ENCODE measurements around the gene CZIB.

The CZIB gene

DNA sequence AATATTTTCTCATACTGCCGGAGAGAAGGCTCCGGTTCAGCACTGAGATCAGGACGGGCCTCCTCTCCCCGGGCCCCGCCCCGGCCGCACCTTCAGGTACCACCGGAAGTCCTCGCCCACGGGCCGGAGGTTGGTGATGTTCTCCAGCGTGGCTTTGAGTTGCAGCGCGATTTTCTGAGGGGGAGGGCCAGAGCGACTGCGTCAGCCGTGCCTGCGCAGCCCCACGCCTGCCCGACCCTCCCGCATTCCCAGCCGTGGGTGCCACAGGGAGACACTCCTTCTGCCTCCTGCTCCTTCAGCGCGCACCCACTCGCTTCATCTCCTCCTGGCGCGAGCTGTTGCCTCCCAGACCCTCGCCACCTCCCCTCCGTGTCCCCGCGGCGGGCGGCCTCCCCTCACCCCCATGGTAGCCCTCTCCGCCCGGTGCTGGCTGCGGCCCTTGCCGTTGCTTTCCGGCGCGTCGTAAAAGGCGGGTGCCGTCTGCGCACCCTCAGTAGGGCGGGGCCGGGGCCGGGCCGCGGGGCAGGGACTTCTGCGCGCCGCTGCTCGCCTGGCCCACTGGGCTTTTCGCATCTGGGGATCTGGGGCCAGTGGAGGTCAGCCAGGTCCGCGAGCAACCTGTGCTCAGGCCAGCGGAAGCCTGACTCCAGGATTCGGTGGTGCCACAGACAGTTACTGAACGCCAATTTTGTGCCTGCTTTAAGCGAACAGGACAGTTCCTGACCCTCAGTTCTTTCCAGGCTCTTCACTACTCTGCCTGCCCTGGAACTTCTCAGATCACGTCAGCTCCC lies at the start of gene CZIB:
Gene CZIB, minus strand, starts transcription at position 464 of the 791 bp plus-strand sequence. Its CDS starts 59 bp downstream, at position 405.
- DNase-seq = peak; percentile 96

DNA sequence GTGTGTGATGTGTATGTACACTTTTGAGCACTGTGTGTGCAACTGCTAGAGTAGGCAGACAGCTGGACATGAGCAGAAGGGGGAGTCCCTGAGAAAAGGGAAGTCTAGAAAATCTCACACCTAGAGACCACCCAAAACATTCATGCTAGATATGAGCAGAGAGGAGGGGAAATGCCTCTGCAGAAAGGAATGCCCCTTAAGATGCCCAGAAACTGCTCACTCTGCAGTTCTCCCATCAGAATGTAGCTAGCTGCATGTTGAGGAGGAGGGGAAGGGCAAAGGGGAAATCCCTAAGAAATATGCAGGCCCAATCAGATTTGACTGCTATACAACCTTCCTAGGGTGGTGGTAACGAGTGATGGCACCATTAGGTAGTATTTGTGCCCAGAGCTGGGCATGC lies 49.7 kb upstream of the CZIB start:
- DNase-seq = no peak

DNA sequence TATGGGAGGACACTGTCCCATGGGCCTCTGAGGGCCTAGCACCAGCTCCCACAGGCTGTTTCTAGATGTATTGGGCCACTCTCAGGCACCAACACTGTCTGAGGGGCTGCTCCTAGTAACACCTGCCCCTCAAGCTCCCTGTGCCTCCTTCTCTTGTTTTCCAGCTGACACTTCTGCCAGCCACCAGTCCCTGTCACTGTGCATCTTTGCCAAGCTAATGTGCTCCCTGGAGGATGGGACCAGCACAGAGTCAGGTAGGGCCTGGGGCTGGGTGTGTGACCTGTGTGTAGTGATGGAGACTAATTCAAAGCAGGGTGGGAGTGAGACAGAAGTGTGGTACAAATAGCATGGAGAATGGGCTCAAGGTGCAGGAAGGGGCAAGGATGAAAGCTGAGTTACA lies 47.3 kb upstream of the CZIB start:
- no peak for DNase-seq

DNA sequence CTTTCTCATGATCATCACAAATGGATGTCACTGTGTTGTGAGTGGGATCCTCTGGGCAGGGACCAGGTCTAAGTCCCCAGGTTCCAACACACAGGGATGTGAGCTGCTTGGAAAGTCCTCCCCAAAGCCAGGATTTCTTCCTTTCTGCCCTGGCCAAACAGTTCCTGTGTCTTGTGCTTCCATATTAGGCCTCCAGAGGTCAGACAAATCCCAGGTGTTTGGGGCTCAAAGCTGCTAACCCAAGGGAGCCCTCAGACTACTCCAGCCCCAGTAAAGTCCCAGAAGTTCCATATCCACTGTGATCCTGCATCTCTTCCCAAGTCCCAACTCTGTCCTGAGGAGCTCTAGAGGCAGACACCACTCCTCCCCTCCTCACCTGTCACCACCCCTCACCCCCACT lies 45.6 kb upstream of the CZIB start:
- DNase-seq = no peak

DNA sequence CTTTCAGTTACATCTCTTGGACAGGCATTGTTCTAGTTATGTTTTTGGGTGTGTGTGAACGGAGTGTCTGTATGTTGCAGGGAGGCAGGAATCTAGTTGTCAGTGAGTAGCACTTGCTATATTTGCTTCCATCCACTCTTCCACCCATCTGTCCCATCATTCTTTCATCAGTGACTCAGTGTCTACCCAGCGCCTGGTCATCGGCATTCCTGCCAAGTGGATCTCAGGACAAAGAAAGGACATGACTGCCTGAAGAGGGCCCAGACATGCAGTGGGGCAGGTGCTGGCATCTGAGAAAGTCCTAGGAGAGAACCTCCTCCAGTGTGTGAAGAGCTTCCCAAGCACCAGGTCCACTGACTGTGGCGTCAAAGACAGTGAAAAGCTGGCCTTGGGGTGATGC lies 45.1 kb upstream of the CZIB start:
- no peak for DNase-seq

DNA sequence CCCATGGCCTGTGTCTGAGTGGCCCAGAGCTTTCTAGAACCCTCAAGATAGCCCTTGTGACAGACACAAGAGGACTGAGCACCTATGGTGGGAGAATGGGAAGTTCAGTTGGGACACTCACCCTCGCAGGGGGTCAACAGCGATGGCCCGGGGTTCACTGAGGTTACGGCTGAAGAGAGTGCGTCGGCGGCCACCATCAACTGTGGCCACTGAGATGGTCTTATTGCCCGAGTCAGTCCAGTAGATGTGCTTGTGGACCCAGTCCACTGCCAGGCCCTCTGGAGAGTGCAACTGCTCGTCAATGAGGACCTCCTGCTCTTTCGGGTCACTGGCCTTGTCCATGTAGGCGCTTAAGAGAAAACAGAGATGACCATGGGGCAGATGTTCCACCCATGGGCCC lies 43.6 kb upstream of the CZIB start:
- no peak for DNase-seq

DNA sequence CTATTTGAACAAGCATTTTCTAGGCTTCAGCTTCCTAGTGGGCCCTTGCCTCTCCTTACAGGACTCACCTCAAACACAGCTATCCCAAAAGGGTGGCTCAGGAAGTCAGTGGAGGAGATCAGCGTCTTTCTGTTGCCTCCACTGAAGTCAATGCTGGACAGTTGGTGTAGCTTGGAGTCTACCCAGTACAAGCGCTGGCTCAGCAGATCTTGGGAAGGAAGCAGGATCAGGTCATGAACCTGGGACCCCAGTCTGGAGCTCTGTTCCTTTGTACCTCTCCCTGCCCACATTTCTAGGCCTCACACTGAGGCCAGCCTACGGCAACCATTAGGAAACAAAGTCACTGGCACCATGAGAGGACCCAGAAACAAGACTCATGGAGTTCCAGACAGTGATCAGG lies 41.6 kb upstream of the CZIB start:
- DNase-seq = no peak

DNA sequence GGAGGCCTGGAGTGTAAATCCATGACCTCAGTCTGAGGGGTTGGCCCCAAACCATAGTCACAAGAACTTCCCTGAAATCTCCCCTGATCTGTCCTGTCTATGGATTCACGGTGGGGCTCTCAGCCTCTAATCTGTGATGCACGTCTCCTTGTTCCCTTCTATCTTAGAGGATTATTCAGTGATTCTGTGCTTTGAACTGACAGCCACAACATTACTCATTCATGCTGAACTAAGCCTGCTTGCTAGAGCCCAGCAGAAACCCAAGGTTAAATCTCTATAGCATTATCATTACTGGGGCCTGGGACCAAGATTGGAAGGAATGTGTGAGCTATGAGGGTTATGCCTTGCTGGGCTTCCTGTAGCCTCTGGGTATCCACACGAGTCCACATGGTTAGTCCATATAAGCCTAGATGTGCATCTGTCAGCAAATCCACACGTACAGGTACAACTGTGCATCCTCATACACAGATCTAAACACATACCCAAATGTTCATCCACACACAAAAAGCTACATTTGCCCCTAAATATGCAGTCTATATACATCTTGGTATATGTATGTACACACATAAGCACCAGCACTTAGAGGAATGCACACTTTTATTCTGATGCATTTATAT lies 40.3 kb upstream of the CZIB start:
- DNase-seq = no peak

DNA sequence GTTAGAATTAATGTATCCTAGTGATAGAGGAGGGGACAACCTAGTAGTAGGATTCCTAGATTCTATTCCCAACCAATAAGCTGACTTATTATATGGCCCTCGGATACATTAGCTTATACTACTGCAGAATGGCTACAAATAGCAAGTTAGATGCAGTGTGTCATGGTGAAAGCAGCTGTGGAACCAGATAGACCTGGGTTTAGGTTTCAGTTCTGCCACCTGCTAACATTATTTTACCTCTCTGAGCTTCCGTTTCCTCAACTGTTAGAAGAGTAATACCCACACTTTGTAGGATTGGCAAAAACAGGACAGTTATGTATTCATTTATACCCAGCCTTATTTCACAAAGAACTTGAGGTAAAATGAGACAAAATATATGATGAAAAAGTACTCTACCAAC lies 39.5 kb upstream of the CZIB start:
- no peak for DNase-seq

DNA sequence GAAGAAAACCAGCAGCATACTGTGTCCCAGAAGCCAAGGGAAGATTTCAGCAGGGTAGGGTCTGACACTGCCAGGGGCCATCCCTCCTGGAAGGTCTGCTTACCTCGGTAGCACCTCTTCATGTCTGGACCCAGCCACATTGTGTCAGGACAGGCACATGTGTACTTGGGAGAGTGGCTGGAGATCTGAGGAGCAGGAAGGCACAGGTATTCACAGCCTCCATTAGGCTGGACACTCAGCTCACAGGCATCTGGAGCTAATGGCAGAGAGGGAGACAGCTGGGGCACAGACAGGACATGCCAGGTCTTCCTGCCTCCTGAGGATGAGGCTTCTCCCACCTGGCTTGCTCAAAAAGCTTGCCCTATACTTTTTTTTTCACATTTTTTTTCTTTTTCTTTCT lies 37.8 kb upstream of the CZIB start:
- DNase-seq = no peak

DNA sequence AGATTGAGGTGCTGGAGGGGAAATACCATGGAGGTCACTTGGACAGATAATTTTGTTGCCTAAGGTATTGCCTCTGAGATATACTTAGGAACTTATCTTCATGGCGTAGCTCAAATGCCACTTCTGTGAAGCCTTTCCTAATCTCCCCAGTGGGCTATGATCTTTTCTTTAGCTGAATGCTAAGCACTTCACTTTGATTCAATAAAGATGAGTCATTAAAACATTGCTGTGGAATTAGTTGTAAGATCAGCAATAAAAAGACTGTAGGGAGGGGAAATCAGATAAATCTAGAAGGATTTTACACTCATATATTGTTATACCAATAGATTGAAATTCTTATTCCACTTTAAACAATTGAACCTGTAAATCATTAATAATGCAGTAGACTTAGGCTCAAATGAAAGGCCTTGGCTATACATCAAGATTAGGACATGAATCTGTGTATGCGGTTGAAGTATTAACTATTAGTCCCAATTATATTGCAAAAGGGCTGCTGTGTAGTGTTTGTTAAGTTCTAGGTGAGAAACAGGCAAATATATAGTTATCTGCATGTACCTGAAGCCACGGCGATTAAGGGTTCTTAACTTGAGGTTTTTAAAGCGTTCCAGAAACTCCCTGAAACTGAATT lies 37.1 kb upstream of the CZIB start:
- no peak for DNase-seq

DNA sequence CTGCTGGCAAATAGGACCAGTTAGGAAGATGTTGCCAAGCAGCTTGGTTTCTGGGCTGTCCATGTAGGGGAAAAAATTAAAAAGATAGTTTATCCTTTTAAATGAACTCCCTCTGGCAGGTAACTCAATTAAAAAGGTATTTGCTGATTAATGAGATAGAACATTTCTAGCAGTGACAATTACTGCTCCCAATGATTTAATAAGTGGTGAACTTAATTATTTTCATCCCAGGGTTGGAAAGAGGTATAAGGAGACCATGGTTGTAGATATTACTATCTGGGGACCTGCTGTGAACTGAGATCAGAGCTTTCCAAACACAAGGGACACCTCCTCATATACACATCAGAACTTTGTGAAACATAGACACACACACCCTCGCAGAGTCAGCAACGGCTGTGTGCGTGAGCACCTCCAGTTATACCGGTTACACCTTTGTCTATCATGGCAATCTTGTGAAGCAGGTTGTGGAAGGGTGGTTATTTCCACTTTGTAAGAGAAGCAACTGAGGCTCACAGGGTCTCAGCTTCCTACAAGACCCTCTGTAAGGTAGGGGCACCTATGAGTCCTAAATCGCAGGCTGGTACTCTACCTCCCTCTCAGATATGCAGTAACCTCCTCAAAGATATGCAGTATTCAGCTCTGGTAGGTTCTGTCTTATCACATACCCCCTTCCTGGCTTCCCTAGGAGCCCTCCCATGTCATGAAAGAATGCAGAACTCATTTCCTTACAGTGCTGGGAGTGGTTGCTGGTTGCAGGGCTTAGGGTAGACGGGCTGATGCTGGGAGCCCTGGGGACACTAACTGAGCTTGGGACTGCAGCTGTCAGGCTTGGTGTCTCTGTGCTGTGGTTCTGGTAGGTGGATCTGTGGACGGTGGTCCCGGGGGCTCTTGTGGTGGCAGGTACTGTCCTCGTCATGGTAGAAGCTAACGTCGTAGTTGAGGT lies 36.3 kb upstream of the CZIB start:
- DNase-seq = no peak

DNA sequence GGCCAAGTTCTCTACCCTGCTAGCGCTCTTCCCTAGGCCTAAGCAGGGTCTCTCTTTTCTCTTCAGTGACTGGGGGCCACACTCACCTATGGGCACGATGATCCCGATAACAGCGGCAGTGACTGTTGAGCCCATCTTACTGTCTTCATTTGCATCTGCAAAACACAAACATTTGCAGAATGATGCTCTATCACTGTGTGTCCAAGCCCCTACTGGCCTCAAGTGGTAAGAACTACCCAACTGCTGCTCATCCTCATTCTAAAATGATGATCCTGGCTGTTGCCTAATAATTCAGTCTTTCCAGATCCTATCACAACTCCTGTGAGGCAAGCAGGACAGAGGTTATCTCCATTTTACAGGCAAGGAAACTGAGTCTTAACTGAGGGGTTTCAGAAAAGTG lies 34.6 kb upstream of the CZIB start:
- no peak for DNase-seq

DNA sequence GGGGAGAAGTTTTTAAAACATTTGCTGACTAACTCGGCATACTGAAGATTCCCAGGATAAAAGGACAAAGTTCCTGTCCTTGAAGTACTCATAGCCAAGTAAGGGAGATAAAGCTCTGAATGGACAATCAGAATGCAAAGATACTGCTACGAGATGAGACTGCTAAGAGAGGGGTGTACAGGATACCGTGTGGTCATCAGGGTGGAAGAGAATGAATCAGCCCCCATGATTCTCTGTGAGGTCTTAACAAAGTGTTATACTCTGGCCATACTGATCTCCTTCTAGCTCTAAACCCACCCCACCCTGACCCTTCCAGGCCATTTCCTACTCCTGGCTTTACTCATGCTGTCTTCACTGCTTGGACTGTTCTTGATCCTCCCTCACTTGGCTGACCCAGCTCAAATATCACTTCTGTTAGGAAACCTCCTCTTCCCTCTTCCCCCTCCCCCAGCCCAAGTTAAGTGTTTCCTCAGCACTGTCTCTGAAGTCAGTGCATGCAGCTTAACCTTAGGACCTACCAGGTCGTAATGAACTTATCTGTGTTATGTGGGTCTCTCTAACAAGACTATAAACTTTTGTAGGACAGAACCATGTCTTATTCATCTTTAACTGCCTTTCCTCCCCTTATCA lies 33.7 kb upstream of the CZIB start:
- no peak for DNase-seq

DNA sequence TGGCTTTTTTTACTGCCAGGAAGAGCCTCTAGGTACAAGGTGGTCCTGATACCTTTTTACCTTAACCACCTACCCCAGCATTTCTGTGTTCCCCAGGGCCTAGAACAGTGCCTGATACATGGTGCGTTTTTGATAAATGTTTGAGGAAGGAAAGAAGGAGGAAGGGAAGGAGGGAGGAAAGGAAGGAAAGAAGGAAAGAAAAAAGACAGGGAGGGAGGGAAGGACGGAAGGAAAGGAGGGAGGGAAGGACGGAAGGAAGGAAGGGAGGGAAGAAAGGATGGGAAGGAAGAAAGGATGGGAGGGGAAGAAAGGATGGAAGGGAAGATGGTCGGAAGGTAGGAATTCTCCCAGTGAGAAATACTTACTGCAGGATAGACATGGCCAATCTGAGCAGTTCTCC lies 29.9 kb upstream of the CZIB start:
- DNase-seq = no peak

DNA sequence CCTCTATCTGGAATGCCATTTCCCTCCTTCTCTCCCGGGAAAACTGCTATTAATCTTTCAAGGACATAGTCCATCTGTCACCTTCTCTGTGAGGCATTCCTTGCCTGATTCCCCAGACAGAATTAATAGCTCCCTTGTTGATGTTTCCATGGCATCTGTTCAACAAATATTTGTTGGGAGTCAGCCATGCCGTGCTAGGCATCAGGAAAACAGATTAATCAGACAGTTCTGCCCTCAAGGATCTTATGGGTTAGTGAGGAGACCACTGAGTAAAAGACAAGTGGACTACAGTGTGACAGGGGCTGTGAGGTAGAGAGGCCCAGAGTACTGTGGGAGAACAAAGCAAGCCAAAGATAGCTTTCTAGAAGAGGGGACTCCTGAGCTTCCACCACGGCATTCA lies 29.3 kb upstream of the CZIB start:
- DNase-seq = no peak

DNA sequence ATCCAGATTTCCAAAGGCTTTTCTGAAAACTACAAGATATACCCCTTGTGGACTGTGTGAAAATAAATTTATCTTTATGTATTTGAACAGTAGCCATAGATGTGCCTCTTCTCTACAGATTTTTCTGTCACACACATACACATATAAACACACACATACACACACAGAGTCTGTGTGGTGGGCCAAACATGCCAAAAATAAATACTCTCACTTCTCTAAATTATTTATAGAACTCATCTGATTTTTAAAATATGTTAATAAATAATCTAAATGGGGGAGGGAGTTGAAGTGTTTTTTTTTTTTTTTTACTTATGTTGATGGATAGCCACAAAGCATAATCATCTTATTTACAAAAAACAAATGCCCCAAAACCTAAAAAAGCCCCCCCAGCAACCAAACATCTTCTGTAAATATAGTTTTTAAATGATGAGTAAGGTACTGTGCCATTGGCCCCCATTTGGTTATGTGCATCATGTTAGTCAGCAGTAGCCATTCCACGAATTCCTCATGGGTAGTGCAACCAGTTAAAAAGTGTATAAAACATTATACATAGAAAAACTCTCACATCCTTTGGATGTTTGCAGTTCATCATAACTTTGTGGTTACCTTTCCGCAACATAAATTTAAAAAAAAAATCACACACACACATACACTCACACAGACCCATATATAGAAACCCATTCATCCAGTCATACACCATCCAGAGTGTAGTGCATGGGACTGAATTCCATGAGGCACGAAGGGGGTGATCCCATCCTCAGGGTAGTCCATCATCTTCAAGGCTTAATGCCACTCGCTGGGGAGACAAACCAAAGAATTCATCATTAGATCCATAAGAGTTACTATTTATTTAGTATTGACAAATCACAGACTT lies 26.1 kb upstream of the CZIB start:
- no peak for DNase-seq

DNA sequence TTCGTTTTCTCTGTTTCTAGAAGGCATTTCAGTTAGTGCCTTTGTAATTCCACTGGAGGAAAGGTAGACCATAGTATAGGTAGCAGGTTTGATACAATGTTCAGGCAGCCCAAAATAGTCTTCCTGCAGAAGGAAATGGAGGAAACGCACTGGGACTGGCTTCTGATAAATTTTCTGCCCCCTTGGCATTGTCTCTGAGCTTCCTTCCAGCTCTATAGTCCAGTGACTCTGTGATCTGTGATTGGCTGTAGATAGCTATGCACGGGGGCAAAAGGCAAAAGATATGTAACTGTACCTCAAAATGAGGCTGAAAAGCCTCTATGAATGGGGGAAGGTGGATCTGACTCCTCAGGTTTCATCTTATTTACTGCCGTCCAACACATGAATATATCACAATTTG lies 23.7 kb upstream of the CZIB start:
- no peak for DNase-seq

DNA sequence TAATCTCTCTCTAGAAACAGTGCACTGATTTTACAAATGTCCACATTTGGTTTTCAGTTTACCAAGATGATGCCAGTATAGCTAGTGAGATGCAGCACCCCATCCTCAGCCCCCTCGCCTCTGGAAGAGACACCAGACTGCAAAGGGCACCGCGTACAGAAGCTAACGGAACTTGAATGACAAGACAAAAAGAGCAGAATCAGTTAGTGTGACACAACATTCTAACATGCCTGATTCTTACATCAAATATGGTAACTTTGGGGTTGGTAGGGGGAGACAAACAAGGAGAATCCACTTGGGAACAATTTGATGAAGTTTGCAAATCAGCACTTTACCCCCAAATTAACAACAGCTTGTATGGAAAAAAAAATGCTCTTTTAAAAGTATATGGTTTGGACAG lies 21.9 kb upstream of the CZIB start:
- no peak for DNase-seq

DNA sequence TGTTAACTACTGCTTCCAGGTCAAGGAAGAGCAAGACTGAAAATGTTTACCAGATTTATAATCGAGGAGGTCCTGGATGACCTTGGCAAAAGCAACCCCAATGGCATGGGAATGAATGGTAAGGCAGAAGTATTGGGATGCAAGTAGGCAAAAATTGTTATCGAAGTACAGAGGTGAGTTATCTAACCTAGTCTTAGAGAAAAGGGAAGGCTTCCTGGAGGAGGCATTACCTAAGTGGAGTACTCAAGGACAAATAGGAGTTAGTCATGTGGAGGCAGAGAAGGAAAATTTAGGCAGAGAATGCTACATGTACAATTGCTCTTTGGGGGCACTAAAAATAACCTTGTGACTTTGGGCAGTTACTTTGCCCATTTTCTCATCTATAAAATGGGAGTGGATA lies 21.4 kb upstream of the CZIB start:
- no peak for DNase-seq

All from NK-92 treated with Interleukin-12 subunit alpha and Interleukin-12 subunit beta, amount 100 ng/mL, for 24 hours (cell line).